ENCODE results near the gene ZNF239. TPM values are rescaled to one million over a fixed set of nuclear protein-coding genes. Genes with fewer than 3 reads are reported as not detected.

The ZNF239 gene
- total and polyA plus RNA-seq, 2 donors (not counting 3 experiments of a cell fraction or from before 2014, with no cell fraction given), result 0.30 to 0.51 TPM

DNA sequence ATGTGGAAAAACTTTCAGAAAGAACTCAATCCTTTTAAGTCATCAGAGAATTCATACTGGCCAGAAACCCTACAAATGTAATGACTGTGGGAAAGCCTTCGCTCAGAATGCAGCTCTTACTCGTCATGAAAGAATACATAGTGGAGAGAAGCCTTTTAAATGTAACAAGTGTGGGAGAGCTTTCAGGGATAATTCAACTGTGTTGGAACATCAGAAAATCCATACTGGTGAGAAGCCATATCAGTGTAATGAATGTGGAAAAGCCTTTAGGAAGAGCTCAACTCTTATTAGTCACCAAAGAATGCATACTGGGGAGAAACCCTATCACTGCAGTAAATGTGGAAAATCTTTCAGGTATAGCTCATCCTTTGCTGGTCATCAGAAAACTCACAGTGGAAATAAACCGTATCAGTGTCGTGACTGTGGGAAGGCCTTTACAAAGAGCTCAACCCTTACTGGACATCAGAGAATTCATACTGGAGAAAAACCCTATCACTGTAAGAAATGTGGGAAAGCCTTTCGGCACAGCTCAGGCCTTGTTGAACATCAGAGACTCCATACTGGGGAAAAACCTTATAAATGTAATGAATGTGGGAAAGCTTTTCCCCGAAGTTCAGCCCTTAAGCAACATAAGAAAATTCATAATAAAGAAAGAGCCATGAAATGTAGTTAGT lies 42.4 kb upstream of the ZNF239 start:
- intact Hi-C loops (cut with micrococcal nuclease), result no loop called here
- dilution Hi-C loops (cut with MboI; ENCODE audit: extremely low pct_ligation_motif_present, low sequenced_read_pairs), result no loop called here
- Histone ChIP-seq H3K9me3 (replicated peaks; ENCODE audit: control insufficient read depth, insufficient read depth, low read length) (peaks cover 7% of the 10 kb centered on the region), H3K4me2 (ENCODE audit: insufficient read depth, low read length) (no peak overlapping the region), H3K36me3 (ENCODE audit: control insufficient read depth in 2 of 2, extremely low read depth in 1 of 2, insufficient read depth in 2 of 2, low read length in 2 of 2) (no peaks in the 10 kb centered on the region), H3K9me1 (replicated peaks; ENCODE audit: control insufficient read depth, extremely low read depth, insufficient read depth, low read length) (no peaks in the 10 kb centered on the region), H3K79me2 (ENCODE audit: control insufficient read depth, insufficient read depth, low read length) (no peaks in the 10 kb centered on the region), H3K27me3 (ENCODE audit: control insufficient read depth in 2 of 2, insufficient read depth in 2 of 2, low read length in 2 of 2) (no peaks in the 10 kb centered on the region), H2AFZ (ENCODE audit: low read depth, low read length) (no peak overlapping the region), H3K4me1 (ENCODE audit: control insufficient read depth, extremely low read depth, insufficient read depth, low read length) (no peaks in the 10 kb centered on the region), H4K20me1 (replicated peaks; ENCODE audit: control insufficient read depth, extremely low read depth, insufficient read depth, low read length) (no peaks in the 10 kb centered on the region), H3K27ac (ENCODE audit: insufficient read depth, low read depth, low read length) (no peak overlapping the region), H3K9ac (replicated peaks; ENCODE audit: extremely low read depth, insufficient read depth, low read length) (no peak overlapping the region), H3K4me3 (replicated peaks in 1 of 3; ENCODE audit: insufficient read depth in 1 of 3, low read depth in 1 of 3, low read length in 3 of 3) (no peak overlapping the region)
- TF ChIP-seq CTCF (IDR thresholded peaks at IDR 0.05; ENCODE audit: extremely low read depth in 1 of 2, insufficient read depth in 1 of 2, low read depth in 1 of 2, low read length in 2 of 2) (no peak), POLR2A (IDR thresholded peaks at IDR 0.05; ENCODE audit: low read depth, low read length) (no peak), MYC (IDR thresholded peaks at IDR 0.05; ENCODE audit: low read depth, low read length) (no peak), POLR2AphosphoS5 (IDR thresholded peaks at IDR 0.05; ENCODE audit: insufficient read depth, low read depth, low read length) (no peak), GATA2 (IDR thresholded peaks at IDR 0.05; ENCODE audit: insufficient read depth, insufficient read length, low read depth, low read length) (no peak), MAX (IDR thresholded peaks at IDR 0.05; ENCODE audit: insufficient read depth, insufficient read length) (no peak), JUN (IDR thresholded peaks at IDR 0.05; ENCODE audit: borderline replicate concordance, insufficient read depth, insufficient read length, low read depth) (no peak), EZH2 (IDR thresholded peaks at IDR 0.05; ENCODE audit: borderline replicate concordance, low read depth, low read length, severe bottlenecking) (no peak), FOS (IDR thresholded peaks at IDR 0.05; ENCODE audit: borderline replicate concordance, insufficient read depth, low read length) (no peak)
- ChIA-PET CTCF (interaction anchor here (0.8 to 0.9 kb wide), 2 partner anchors 16 to 675 kb away, joined by 3 to 4 read pairs; no protein-coding TSS in a partner anchor), POLR2A (no interaction called here)
- DNase-seq (ENCODE audit: low read depth, low spot score) (no peak), FAIRE-seq (no peak)
- no TSS peak for BruUV-seq (replicated peaks)
